HUDEP-2 (cell line): ENCODE results near the gene MITF.

Experiments used
- DNase-seq, 76 experiments: peaks; one replicate each; lab custom pipeline; 2025; ENCODE audit not compliant: unreplicated experiment in 76 of 76; lab: John Stamatoyannopoulos, UW

Gene MITF

GRCh38 chr3:69739204-69740102 is at the start of gene MITF:
TSS of gene MITF (plus strand) at chr3:69739464. CDS start at chr3:69739598, 134 bp downstream.
- DNase-seq = peak in 74 of 76 experiments; percentile 55 to 93 (median 86)

- DNase-seq = no peak
Observed at GRCh38 chr3:69691860-69692259, 47.4 kb upstream of the MITF start.

GRCh38 chr3:69692761-69693160 is 46.5 kb upstream of the MITF start:
- no peak for DNase-seq

GRCh38 chr3:69695443-69695842 is 43.8 kb upstream of the MITF start:
- no peak for DNase-seq

GRCh38 chr3:69695933-69696332 is 43.3 kb upstream of the MITF start:
- DNase-seq = no peak

GRCh38 chr3:69696367-69696766 is 42.9 kb upstream of the MITF start:
- DNase-seq = peak in 21 of 76 experiments; percentile 4 to 53 (median 12)

GRCh38 chr3:69697381-69697780 is 41.9 kb upstream of the MITF start:
- no peak for DNase-seq

GRCh38 chr3:69698728-69699127 is 40.5 kb upstream of the MITF start:
- DNase-seq = no peak

GRCh38 chr3:69699183-69699582 is 40.1 kb upstream of the MITF start:
- no peak for DNase-seq

GRCh38 chr3:69700949-69701348 is 38.3 kb upstream of the MITF start:
- no peak for DNase-seq

- DNase-seq = no peak
Observed at GRCh38 chr3:69710153-69710977, 28.9 kb upstream of the MITF start.

- DNase-seq = no peak
Observed at GRCh38 chr3:69712269-69712668, 27.0 kb upstream of the MITF start.

- DNase-seq = peak in 26 of 76 experiments; percentile 7 to 61 (median 27)
Observed at GRCh38 chr3:69712933-69713332, 26.3 kb upstream of the MITF start.

GRCh38 chr3:69715204-69715603 is 24.1 kb upstream of the MITF start:
- DNase-seq = no peak

- no peak for DNase-seq
Observed at GRCh38 chr3:69716119-69716518, 23.1 kb upstream of the MITF start.

GRCh38 chr3:69718866-69719586 is 20.2 kb upstream of the MITF start:
- DNase-seq = peak in 32 of 76 experiments; percentile 3 to 63 (median 28)

GRCh38 chr3:69719587-69720122 is 19.6 kb upstream of the MITF start:
- DNase-seq = no peak

GRCh38 chr3:69720824-69721223 is 18.4 kb upstream of the MITF start:
- no peak for DNase-seq

GRCh38 chr3:69723389-69723788 is 15.9 kb upstream of the MITF start:
- peak in 66 of 76 experiments; percentile 2 to 75 (median 42) for DNase-seq

- DNase-seq = peak in 74 of 76 experiments; percentile 10 to 91 (median 66)
Observed at GRCh38 chr3:69724722-69725435, 14.4 kb upstream of the MITF start.
